Measurements from ENCODE around the gene SOX15. TPM values are rescaled to one million over a fixed set of nuclear protein-coding genes. Genes with fewer than 3 reads are reported as not detected.

Gene SOX15
- total and polyA plus RNA-seq, 2 of the 13 experiments (the other 11 are each of a cell fraction or from before 2014, with no cell fraction given), result 0.07 to 0.18 TPM

GRCh38 chr17:7573324-7574080, 16.4 kb downstream of the SOX15 start (continued):
- TF ChIP-seq NR2F1 (CRISPR knock-in tag; IDR thresholded peaks at IDR 0.05) (peak in 1 of 2 experiments; percentile 20; a peak in 1 of 4 replicates), RERE (CRISPR knock-in tag; IDR thresholded peaks at IDR 0.05; ENCODE audit: low read depth) (0 out of 2 replicates have a peak, but pooled peaks have one; percentile 22), SCMH1 (CRISPR knock-in tag; IDR thresholded peaks at IDR 0.05; ENCODE audit: borderline replicate concordance) (no peak), ZNF510 (CRISPR knock-in tag; IDR thresholded peaks at IDR 0.05; ENCODE audit: low read depth) (0 out of 2 replicates have a peak, but pooled peaks have one; percentile 4), ZNF660 (CRISPR knock-in tag; IDR thresholded peaks at IDR 0.05; ENCODE audit: borderline replicate concordance, low read depth) (no peak), POLR2AphosphoS5 (IDR thresholded peaks at IDR 0.05; ENCODE audit: low read depth, low read length) (peak; percentile 59), ZBTB25 (CRISPR knock-in tag; IDR thresholded peaks at IDR 0.05) (peak; percentile 86), SOX5 (CRISPR knock-in tag; IDR thresholded peaks at IDR 0.05; ENCODE audit: borderline replicate concordance) (peak; percentile 67; the same call in 1 of the 2 replicates), MYNN (CRISPR knock-in tag; IDR thresholded peaks at IDR 0.05; ENCODE audit: low read depth) (no peak), SMARCC2 (IDR thresholded peaks at IDR 0.05) (no peak), IRF2 (CRISPR knock-in tag; IDR thresholded peaks at IDR 0.05) (peak; percentile 77), MXI1 (IDR thresholded peaks at IDR 0.05; ENCODE audit: borderline replicate concordance, low read depth, low read length) (peak; percentile 92; the same call in 2 of the 3 replicates), ZNF276 (CRISPR knock-in tag; IDR thresholded peaks at IDR 0.05; ENCODE audit: low read depth) (no peak), KDM3A (CRISPR knock-in tag; IDR thresholded peaks at IDR 0.05; ENCODE audit: low read depth) (no peak), GLI4 (CRISPR knock-in tag; IDR thresholded peaks at IDR 0.05; ENCODE audit: borderline replicate concordance) (no peak), CENPX (CRISPR knock-in tag; IDR thresholded peaks at IDR 0.05) (no peak), ZBTB39 (CRISPR knock-in tag; IDR thresholded peaks at IDR 0.05) (no peak), SETDB1 (CRISPR knock-in tag; IDR thresholded peaks at IDR 0.05; ENCODE audit: borderline replicate concordance) (no peak), ZNF549 (CRISPR knock-in tag; IDR thresholded peaks at IDR 0.05) (no peak)

All from HepG2 (cell line).